Mesothelial cell of epicardium (in vitro differentiated cells): ENCODE data around the gene MAGEA12. TPM values are rescaled to one million over a fixed set of nuclear protein-coding genes. Genes with fewer than 3 reads are reported as not detected.
"Not testable (repeated sequence)": the region's sequence is repeated elsewhere in the genome, so short reads cannot be mapped to it uniquely, and the experiment has no call there.

ENCODE experiments used
- DNase-seq, 2 experiments: peaks; one replicate each; pipeline ENCODE4 v3.0.0; 2021; ENCODE audit warnings: low spot score in 2 of 2; ENCODE audit not compliant: unreplicated experiment in 2 of 2
- H3K27ac Mint-ChIP-seq: 2 replicates; pipeline ENCODE4 v1.8.0; 2021; ENCODE audit warnings: mixed read lengths
- H3K27me3 Mint-ChIP-seq: 2 replicates; pipeline ENCODE4 v1.8.0; 2021; ENCODE audit warnings: low read depth, mixed read lengths
- H3K36me3 Mint-ChIP-seq: 2 replicates; pipeline ENCODE4 v1.8.0; 2021; ENCODE audit warnings: mixed read lengths
- H3K4me1 Mint-ChIP-seq: 2 replicates; pipeline ENCODE4 v1.8.0; 2021; ENCODE audit warnings: mixed read lengths
- H3K4me3 Mint-ChIP-seq: 2 replicates; pipeline ENCODE4 v1.8.0; 2021; ENCODE audit warnings: mild to moderate bottlenecking, moderate library complexity, mixed read lengths
- H3K9me3 Mint-ChIP-seq: 2 replicates; pipeline ENCODE4 v1.8.0; 2021; ENCODE audit warnings: mixed read lengths
- CTCF ChIP-seq: fragments of 200-600 bp; sonication (generic); IDR thresholded peaks from one replicate; pipeline ENCODE4 v1.5.0; 2021; ENCODE audit warnings: antibody characterized with exemption; ENCODE audit not compliant: unreplicated experiment
- total RNA-seq: library from RNA; stranded (reverse); gene quantifications from 3 replicates; pipeline ENCODE4 v1.2.1, GENCODE V29; 2021

Gene MAGEA12
- total RNA-seq: not detected in 3 replicates

- Mint-ChIP-seq H3K27me3 (peaks cover 16% of the 10 kb centered on the region), H3K36me3 (no peaks in the 10 kb centered on the region), H3K27ac (no peak within 1 kb of the TSS), H3K9me3 (peaks cover 11% of the 10 kb centered on the region), H3K4me3 (no peak within 1 kb of the TSS), H3K4me1 (no peaks in the 10 kb centered on the region)
- no peak for DNase-seq
- no peak for TF ChIP-seq CTCF
Observed at GRCh38 chrX:152733261-152733975, at the start of gene MAGEA12, which contains the start of gene CSAG1. Gene MAGEA12, plus strand, starts transcription at chrX:152733757. Its CDS starts 2,405 bp downstream, at chrX:152736162. Gene CSAG1, minus strand, starts transcription at chrX:152733721. Its CDS starts 1,261 bp downstream, at chrX:152732460.

GRCh38 chrX:152697952-152698931 lies 35.3 kb upstream of the MAGEA12 start, which contains the start of gene MAGEA3:
Gene MAGEA3, plus strand, starts transcription at chrX:152698794. Its CDS starts 2,039 bp downstream, at chrX:152700833.
- not testable (repeated sequence) for H3K9me3 Mint-ChIP-seq, H3K4me1 Mint-ChIP-seq, H3K27ac Mint-ChIP-seq, H3K36me3 Mint-ChIP-seq, H3K27me3 Mint-ChIP-seq, H3K4me3 Mint-ChIP-seq, DNase-seq

- not testable (repeated sequence) for H3K36me3 Mint-ChIP-seq, H3K27me3 Mint-ChIP-seq, H3K4me3 Mint-ChIP-seq, DNase-seq, H3K4me1 Mint-ChIP-seq, H3K9me3 Mint-ChIP-seq, H3K27ac Mint-ChIP-seq
Observed at GRCh38 chrX:152700390-152700789, 33.2 kb upstream of the MAGEA12 start.

- not testable (repeated sequence) for H3K27me3 Mint-ChIP-seq, H3K27ac Mint-ChIP-seq, DNase-seq, H3K4me3 Mint-ChIP-seq, H3K9me3 Mint-ChIP-seq, H3K4me1 Mint-ChIP-seq, H3K36me3 Mint-ChIP-seq
Observed at GRCh38 chrX:152706500-152706899, 27.1 kb upstream of the MAGEA12 start.

GRCh38 chrX:152709173-152709572 lies 24.4 kb upstream of the MAGEA12 start, which contains the start of gene CSAG2:
Gene CSAG2, minus strand, starts transcription at chrX:152709273. Its CDS starts 161 bp downstream, at chrX:152709112.
- not testable (repeated sequence) for H3K4me1 Mint-ChIP-seq, H3K27ac Mint-ChIP-seq, H3K27me3 Mint-ChIP-seq, H3K4me3 Mint-ChIP-seq, H3K9me3 Mint-ChIP-seq, DNase-seq, H3K36me3 Mint-ChIP-seq

- H3K27me3 Mint-ChIP-seq, H3K36me3 Mint-ChIP-seq, DNase-seq, H3K9me3 Mint-ChIP-seq, H3K4me1 Mint-ChIP-seq, H3K4me3 Mint-ChIP-seq, H3K27ac Mint-ChIP-seq: not testable (repeated sequence)
Observed at GRCh38 chrX:152713195-152713594, 20.4 kb upstream of the MAGEA12 start.

- H3K4me3 Mint-ChIP-seq, H3K9me3 Mint-ChIP-seq, H3K27me3 Mint-ChIP-seq, H3K36me3 Mint-ChIP-seq, H3K4me1 Mint-ChIP-seq, DNase-seq, H3K27ac Mint-ChIP-seq: not testable (repeated sequence)
Observed at GRCh38 chrX:152713815-152714787, 19.5 kb upstream of the MAGEA12 start, which contains the start of gene MAGEA2B. Gene MAGEA2B, plus strand, starts transcription at chrX:152714628. Its CDS starts 2,479 bp downstream, at chrX:152717107.

- TF ChIP-seq CTCF: no peak
- no peaks in the 10 kb centered on the region for H3K4me1 Mint-ChIP-seq
- no peak overlapping the region for H3K4me3 Mint-ChIP-seq
- peaks cover 9% of the 10 kb centered on the region for H3K27me3 Mint-ChIP-seq
- peaks cover 26% of the 10 kb centered on the region for H3K9me3 Mint-ChIP-seq
- no peak for DNase-seq
- H3K36me3 Mint-ChIP-seq: no peaks in the 10 kb centered on the region
- no peak overlapping the region for H3K27ac Mint-ChIP-seq
Observed at GRCh38 chrX:152725409-152725808, 8.1 kb upstream of the MAGEA12 start.

- Mint-ChIP-seq H3K9me3 (peaks cover 11% of the 10 kb centered on the region), H3K27me3 (peaks cover 13% of the 10 kb centered on the region)
- H3K36me3 Mint-ChIP-seq, H3K27ac Mint-ChIP-seq, H3K4me3 Mint-ChIP-seq, H3K4me1 Mint-ChIP-seq, DNase-seq: not testable (repeated sequence)
Observed at GRCh38 chrX:152734143-152734858, 744 bp downstream of the MAGEA12 start.
